ENCODE results near the gene HDAC4.

HDAC4 gene

DNA sequence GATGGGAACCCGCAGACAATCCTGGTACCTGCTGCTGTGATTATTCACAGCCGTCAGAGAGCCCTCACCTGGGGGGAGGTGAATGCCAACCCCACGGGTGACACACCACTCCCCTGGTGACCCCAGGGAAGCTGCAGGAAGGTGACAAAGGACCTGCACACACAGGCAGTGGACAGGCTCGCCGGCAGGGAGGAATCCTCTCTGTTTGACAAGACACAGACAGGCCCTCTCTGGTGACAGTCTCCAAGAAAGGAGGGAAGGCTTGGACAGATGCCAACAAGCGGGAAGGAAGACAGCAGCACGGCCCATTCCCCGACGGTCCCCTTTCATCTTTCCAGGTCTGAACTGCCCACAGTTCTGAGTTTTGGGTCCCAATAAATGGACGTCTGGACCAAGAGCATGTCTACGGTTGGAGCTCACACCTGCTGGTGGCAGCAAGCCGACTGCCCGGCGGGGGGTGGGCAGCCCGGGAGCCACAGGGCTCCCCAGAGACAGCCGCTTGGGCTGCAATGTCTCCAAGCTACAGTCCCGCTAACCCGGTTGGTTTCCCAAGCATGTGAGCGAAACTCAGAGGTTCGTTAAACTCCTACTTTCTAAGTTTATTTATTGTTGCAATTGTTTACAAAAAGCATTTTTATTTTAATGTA, 31.8 kb downstream of the HDAC4 start:
- no peak for DNase-seq (ENCODE audit: low read depth)

DNA sequence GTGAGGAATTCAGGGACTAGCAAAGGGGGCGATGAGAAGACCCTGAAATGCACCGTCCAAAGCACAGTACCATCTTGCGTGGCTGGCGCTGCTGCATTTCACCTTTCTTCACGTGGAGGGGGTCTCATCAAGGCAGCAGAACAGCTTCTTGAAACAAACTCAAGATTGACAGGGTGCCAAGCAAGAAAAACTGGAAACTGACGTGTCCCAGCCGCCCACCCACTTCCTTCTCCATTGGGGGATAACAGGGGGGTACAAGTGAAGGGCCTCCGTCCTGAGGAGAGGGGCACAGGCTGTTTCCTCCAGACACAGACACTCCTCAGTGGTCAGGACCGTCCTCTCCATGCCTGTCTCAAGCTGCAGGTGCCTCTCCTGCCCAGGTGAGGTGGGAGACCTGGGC, 32.5 kb downstream of the HDAC4 start:
- no peak for DNase-seq (ENCODE audit: low read depth)

DNA sequence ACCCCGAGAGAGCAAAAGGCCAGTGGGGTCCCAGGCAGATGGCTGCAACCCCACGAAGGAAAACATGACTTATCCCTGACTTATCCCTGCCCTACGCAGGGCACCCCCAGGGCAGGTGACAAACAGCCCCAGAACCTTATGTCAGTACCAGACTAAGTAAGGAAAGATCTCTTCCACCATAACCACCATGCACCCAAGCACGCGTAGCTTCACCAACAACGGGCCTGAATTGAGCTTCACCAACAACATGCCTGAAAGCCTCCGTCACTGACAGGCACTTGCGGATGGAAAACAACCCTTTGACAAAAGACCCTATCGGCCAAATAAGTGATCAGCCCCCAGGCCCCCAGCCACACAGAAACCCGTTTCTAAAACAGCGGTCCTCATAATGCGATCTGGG, 34.1 kb downstream of the HDAC4 start:
- no peak for DNase-seq (ENCODE audit: low read depth)

DNA sequence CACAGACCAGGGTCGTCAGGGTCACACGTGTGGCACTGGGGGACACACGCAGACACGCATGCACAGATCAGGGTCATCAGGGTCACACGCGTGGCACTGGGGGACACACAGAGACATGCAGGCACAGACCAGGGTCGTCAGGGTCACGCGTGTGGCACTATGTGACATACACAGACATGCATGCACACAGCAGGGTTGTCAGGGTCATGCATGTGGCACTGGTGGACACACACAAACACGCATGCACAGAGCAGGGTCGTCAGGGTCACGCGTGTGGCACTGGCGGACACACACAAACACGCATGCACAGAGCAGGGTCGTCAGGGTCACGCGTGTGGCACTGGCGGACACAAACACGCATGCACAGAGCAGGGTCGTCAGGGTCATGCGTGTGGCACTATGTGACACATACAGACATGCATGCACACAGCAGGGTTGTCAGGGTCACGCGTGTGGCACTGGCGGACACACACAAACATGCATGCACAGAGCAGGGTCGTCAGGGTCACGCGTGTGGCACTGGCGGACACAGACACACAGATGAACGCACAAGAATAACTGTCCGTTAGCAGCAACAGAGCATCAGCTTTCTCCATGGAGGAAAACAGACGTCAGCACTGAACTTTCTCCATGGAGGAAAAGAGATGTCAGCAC, 34.9 kb downstream of the HDAC4 start:
- no peak for DNase-seq (ENCODE audit: low read depth)

DNA sequence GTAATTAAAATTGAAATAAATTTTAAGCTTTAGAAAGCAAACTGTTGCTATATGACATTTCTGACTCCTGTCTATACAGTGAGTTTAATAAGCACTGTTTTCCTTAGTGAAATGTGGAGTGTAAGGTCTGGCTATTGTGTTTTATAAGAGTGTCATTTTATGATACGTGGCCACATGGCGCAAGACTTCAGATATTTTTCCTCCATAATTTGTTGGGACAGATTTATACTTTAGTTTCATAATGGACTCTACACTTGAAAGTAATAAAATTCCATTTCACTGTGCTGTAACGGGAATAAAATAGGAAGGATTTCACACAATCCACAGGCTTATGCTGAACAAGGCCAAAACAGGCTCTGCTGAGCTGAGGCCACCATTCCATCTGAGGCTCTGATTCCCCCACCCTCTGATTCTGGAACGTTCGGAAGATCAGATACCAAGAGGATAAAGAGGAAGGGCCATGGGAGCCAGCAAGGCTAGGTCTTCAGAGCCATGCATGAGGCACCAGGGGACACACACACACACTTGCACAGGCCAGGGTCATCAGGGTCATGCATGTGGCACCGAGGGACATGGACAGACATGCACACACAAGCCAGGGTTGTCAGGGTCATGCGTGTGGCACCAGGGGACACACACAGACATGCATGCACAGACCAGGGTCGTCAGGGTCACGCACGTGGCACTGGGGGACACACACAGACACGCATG, 35.6 kb downstream of the HDAC4 start:
- DNase-seq (ENCODE audit: low read depth) = no peak

DNA sequence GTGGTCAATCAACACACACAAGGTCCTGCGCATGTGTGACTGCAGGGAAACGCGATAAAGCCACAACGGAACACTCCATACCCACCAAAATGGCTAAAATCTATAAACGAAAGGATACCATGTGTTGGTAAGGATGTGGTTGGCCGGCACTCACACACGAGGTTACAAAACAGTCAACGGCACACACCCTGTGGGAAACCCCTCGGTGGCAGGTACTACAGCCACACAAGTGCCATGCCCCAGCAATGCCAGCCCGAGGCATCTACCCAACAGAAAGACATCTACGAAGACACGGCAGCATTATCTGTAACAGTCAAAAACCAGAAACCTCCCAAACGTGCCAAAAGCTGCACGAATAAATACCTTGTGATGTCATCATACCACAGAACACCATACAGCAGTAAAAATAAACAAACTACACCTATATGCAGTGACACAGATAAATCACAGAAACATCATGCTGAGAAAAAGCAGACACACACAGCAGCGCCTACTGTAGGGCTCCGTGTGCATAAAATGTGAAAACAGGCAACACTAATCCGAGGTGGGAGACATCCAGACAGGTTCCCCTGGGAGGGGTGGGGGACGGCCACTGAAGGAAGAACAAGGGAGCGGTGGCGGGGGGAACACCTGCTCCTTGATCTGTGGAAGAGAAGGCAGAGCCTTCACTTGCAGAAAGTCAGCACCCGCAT, 36.7 kb downstream of the HDAC4 start:
- DNase-seq (ENCODE audit: low read depth) = no peak

DNA sequence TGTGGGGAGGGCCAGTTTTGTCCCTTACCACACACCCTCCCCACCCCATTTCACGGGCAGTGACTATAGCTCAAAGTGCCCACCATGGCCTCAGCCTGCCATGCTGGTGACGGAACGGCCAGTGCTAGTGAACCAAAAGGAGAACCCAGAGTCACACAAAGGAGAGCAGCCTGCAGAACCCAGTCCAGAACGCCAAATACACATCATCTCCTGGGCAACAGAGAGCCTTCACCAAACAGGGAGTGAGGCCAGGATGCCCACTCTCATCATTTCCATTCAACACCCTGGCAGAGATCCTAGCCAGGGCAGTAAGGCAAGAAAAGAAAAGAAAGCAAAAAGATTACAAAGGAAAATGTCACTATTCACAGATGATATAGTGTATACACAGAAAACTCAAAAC, 38.3 kb downstream of the HDAC4 start:
- no peak for DNase-seq (ENCODE audit: low read depth)

DNA sequence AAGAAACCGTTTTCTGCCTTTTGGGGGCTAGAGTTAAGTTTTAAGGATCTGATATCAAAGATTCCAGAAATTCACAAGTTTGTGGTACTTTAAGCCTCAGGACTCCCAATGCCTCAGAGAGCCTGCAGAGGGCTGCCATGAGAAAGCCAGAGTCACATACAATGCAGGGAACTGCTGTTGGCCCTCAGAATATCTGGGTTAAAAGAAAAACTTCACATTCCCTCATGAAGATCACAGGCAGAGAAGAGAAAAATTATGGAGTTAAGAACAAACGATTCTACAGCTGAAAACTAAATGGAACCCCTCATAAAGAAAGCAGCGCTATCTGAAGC, 39.5 kb downstream of the HDAC4 start:
- DNase-seq (ENCODE audit: low read depth) = no peak

DNA sequence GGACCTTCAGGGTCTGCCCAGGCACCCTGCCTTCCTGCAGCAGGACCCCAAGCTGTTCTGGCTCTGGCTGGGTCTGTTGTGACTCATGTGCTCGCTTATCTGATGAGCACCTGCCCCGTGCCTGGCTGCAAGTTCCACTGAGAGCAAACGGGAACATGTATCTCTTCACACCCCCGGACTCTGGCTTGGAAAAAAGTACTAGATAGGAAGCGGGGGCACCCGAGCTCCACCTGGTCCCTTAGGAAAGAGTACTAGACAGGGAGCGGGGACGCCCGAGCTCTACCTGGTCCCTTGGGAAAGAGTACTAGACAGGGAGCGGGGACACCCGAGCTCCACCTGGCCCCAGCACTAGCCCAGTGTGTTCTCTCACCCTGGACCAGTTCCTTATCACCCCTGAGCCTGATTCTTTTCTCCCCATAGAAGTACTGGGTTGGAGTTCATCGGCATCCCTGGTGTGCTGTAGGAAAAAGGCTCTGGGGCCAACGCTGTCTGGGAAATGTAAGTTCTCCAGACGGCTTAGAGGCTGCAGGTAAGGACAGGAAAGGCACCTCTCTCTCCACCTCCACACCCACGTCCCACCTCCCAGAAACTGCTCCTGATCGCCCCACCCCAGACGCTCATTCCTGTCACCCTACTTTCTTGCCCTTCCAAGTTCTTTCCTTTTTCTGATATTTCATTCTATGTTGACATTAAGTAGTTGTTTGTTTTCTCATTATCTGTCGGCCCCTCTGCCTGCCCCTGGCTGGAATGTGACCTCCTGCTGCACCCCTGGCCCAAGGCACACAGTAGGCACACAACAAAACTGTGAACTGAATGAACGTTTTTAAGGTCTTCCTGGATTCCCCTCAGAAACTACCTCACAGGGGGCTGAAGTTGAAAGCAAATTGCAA, 40.2 kb downstream of the HDAC4 start:
- DNase-seq (ENCODE audit: low read depth) = no peak

DNA sequence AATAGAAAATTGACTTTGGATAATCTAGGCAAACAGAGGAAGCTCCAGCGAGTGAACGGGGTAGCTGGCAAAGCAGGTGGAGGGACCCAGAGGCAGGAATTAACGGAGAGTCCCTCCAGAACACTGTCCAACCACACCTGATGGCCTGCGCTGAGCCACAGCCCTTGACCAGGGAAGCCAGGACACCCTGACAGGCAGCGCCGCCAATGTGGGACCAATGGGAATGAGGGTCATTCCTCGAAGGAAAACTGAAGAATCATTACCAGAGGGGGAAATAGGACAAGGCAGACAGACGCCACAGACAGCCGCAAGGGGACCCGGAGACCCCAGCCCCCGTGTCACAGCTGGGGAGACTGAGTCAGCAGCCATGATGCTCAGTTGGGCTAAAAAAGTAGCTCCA, 40.8 kb downstream of the HDAC4 start:
- DNase-seq (ENCODE audit: low read depth) = no peak

DNA sequence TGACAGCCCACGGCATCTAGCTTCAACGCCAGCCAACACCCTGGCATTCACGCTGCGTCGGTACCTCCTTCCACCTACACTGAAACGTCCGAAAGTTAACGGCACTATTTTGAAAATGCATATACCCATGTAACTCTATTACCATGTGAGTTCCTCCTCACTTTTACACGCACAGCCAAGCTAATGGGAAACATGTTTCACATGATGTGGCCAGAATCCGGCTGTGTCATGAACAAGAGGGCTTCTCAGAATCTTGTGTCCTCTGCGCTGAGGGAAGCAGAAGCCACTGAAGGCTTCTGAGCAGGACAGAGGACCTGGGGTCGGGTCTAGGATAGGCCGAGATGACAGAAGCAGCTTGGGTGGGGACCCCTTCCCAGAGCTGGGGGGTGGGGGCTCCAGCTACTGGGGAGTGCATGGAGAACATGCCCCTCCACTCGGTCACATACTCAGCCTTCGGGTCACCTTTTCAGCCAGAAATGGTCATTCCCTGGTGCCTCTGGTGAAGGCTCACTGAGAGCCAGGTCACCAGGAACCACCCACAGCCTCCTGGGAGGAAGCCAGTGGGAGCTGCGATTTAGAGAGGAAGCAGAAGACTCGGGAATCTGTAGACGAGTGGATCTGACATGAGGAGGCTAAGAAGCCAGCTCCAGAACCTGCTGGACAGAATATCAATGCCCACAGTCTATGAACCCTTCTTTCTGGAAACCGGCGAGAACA, 41.5 kb downstream of the HDAC4 start:
- no peak for DNase-seq (ENCODE audit: low read depth)

DNA sequence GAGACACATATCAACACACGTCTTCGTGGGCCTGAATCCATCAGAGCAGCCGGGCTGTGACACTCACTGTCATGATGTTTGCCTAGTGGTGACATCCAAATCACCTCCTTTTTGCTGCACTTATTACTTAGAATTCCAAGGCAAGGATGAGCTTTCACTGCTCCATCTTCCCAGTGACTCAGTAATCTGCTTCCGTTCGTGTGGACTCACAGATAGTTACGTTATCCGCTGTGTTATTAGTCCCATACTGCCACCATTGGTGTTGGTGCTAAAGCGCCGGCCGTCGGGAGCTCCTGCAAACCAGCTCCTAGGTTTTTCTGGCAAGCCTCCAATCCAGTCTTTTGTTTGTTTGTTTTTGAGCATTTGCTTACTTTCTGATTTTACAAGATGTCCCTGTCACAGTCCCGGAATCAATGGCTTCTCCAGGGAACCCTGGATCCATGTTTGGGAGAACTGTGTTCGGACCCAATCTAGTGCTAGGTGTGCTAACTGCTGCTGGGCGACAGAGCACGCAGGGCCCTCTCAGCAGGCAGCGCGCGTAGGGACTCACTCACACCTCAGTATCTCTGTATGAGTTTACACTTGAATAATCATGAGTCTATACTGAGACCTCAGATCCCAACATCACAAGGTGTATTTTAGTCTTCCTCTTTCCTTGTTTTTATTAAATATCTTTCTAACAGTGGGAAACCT, 42.6 kb downstream of the HDAC4 start:
- DNase-seq (ENCODE audit: low read depth) = no peak

DNA sequence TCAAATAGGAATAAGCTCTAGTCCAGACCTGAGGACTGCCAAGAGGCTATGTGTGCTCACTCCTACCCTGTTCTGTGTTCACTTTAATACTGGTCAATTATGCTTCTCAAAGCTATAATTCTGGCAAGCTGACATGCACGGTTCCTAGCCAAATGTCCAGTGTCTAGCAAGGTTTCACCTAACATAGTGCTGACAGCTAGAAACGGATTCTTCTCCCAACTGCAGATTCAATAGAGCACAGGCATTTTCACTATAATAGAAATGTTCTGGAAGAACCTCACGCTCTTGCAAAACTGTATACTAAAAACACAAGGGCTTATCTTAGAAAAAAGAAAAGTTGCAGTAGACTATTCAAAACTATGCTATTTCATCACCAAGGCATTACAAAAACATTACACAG, 45.1 kb downstream of the HDAC4 start:
- DNase-seq (ENCODE audit: low read depth) = no peak

DNA sequence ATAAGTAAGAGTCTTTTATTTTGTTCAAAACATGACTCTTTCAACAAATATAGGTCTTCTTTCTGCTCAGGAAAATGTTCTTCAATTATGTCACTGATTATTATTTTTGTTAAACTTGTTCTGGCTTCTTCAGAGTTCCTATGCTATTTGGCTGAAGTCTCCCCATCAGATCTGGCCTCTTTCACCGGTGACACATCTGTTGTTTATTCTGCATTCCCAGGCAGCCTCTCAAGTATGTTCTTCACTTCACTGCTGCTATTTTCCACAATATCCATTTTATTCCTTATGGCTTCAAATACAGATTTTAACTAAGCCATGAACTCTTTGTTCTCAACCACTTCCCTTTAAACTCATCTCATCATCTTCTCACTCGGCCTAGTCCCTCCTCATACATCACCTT, 45.7 kb downstream of the HDAC4 start:
- DNase-seq (ENCODE audit: low read depth) = no peak

DNA sequence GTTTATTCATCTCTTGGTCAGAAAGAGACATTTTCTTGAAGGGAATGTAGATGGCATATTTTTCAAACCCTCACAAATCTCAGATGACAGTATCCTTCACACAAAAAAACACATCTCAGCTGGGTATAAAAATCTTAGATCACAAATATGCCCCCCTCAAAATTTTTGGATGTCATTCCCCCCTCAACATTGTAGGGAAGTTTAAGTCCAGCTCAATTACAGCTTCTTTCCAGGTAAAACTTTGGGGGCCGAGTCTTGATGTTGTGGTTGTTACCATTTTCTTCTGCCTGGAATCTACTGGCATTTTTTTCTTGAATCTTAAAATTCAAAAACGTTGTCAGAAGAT, 46.1 kb downstream of the HDAC4 start:
- DNase-seq (ENCODE audit: low read depth) = no peak

DNA sequence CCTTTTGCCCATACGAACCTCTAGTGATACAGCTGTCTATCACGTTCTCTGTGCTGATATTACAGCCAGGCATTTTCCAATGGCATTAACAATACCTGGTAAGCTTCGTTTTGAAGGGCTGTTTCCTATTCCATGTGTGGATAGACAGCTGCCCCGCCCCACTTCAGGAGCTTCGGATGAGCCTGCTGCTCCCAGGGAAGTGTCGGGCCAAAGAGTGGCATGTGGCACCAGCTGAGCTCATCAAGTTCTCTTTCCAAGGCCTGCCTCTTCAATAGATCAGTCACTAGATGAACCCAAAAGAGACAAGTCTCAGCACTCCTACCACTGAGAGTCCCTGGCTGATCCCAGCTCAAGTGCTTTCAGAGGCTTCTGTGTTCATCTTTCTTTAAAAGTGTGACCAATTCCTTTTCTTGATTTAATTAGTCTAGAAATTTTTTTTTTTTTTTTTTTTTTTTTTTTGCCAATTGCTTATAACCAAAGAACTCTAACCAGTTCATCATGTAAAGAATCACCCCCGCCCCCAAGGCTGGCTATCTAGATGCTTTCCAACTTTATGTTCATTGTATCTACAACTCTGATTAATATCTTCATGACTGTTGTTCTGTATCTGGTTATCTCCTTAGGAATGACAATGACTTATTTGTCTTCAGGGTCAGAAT, 46.6 kb downstream of the HDAC4 start:
- no peak for DNase-seq (ENCODE audit: low read depth)

DNA sequence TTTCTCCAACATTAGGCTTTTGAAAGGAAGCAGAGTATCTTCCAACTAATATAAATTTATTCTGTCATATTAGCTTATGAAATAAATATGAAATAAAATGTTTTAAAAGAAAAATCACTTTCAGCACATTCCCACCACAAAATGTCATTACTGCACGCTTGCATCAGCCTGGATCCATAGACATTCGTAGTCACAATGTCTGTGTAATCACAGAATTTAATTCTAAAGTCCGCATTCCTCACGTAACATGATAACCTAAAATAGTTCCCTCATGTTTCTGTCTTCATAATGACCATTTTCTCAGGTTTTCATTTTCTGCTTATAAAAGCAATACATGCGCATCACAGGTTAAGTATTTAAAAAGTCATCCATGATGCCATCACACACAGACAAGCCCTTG, 47.1 kb downstream of the HDAC4 start:
- DNase-seq (ENCODE audit: low read depth) = no peak

DNA sequence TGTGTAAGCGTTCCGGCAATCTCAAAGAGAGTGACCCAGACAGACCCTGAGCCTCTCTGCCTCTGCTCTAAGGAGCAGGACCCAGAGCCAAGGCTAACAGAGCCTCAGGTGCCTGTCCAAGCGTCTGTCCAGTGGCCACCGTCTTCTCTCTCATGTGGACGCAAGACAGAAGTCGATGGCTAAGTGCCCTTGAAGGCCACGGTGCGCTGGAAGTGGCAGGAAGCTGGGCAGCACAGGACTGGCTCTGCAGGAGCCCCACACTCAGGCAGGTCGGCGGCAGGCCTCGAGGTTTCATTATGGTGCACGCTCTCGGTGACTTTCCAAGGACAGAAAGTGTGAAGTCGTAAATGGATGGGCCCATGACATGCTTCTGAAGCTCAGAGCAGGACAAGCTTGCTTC, 49.1 kb downstream of the HDAC4 start:
- DNase-seq (ENCODE audit: low read depth) = no peak

DNA sequence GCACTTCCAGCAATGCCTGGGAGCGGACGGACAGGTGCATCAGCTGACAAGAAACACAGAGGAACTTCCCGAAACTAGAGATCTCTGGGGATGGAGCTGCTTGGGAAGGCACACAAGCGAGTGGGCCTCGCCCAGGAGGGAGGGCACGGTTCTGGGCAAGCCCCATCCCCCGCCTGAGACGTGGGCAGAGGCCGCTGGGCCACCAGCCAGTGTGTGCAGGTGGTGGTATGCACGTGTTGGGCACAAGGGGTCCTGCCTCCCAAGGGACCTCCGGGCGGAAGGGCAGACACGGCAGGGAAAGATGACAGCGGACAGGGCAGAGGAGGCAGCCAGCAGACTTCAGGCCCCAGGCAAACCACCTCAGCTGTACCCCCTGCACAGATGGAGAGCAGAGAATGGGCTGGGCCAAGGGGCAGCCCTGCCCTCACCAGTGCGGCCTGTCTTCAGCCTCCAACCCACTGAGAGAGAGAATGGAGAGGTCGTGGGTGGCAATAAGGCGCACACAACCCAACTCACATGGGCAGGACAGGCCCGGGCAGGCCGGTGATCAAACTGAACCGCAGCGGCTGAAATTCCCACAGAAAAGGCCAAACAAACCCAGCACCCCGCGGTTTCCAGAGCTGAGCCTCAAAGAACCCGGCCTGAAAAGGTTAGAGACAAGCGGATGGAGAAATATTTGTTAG, 51.2 kb downstream of the HDAC4 start:
- DNase-seq (ENCODE audit: low read depth) = no peak
